ENCODE results near the gene WWOX.

Gene WWOX

DNA sequence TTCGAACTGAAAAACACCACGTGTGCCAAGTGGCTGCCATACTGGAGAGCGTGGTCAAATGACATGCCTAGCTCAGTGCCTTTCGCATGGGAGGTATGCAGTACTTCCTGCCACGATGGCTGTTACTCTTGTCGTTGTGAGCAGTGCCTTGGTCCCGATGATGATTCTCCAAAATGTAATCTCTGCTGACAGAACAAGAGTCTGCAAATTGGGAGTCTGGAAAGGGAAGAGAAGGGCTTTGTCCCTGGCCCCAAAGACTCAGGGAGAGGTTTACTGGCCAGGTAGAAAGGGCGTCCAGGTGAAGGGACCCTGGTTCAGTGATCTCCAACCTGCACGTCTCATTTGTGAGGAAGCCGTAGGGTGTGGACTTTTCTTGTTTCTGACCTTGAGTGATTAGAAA lies 336.6 kb downstream of the WWOX start:
- H3K27ac ChIP-seq: no peak overlapping the region
- no peaks in the 10 kb centered on the region for H3K9me3 ChIP-seq (ENCODE audit: low read depth, low read length)
- H3K4me3 ChIP-seq: no peak overlapping the region
- H3K9ac ChIP-seq (ENCODE audit: insufficient read length): no peak overlapping the region
- H3K36me3 ChIP-seq (ENCODE audit: insufficient read depth, low read length): no peaks in the 10 kb centered on the region
- no peak for DNase-seq (ENCODE audit: low read depth, low spot score)
- TF ChIP-seq POLR2AphosphoS5 (IDR thresholded peaks at IDR 0.05; ENCODE audit: borderline replicate concordance, low read depth, low read length) (no peak), FOXP2 (optimal IDR thresholded peaks at IDR 0.05; ENCODE audit: control extremely low read depth, extremely low read length, insufficient read depth) (no peak), EZH2 (IDR thresholded peaks at IDR 0.05) (no peak)

DNA sequence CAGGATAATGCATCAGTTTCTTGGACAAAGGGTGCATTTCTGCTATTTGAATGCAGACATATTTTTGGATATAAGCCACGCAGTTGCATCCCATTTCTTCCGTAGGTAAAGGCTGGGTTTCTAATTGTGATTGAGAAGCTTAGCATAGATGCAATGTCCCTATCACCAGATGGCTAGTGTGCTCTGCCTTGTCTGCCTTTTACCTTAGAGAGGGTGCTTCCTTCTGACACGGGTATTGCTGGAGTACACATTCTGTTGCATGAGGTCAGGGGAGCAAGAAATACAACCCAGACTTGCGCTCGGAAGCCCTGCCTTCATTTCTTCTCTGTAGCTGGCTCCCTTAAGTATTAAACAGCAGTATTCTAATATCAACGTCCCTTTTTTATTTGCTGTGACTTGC lies 337.4 kb downstream of the WWOX start:
- Histone ChIP-seq H3K36me3 (ENCODE audit: insufficient read depth, low read length) (no peaks in the 10 kb centered on the region), H3K4me3 (no peak overlapping the region), H3K9ac (ENCODE audit: insufficient read length) (no peak overlapping the region), H3K9me3 (ENCODE audit: low read depth, low read length) (no peaks in the 10 kb centered on the region), H3K27ac (no peak overlapping the region)
- DNase-seq (ENCODE audit: low read depth, low spot score): no peak
- TF ChIP-seq FOXP2 (optimal IDR thresholded peaks at IDR 0.05; ENCODE audit: control extremely low read depth, extremely low read length, insufficient read depth) (no peak), POLR2AphosphoS5 (IDR thresholded peaks at IDR 0.05; ENCODE audit: borderline replicate concordance, low read depth, low read length) (no peak), EZH2 (IDR thresholded peaks at IDR 0.05) (no peak)

DNA sequence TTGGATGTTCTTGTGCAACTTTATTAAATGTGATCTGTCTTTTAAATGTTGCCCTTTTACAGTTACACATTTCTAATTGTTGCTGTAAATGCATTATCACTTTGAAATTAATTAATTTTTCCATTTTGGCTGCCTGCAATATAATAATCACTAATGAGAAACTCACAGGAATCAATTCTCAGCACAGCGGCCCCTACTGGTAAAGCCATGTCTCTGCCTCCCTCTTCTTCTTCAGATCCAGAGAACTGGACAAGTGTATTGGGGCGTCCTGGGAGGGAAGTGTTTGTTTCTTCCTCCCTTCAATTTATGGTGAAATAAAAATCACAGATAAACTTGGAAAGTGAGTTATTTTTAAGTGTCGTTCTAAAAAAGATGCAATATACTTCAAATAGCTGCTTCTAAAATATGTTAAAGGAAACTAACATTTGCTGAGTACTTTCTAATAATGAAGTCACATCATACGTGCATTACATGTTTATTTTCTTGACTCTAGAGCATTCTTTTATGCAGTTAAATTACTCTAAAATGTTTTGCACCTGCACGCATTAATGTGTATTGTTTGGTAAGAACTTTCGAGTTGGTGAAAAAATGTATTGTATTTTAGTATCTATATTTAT lies 338.0 kb downstream of the WWOX start:
- no peak for DNase-seq (ENCODE audit: low read depth, low spot score)
- no peak overlapping the region for H3K9ac ChIP-seq (ENCODE audit: insufficient read length)
- H3K27ac ChIP-seq: no peak overlapping the region
- H3K36me3 ChIP-seq (ENCODE audit: insufficient read depth, low read length): no peaks in the 10 kb centered on the region
- TF ChIP-seq POLR2AphosphoS5 (IDR thresholded peaks at IDR 0.05; ENCODE audit: borderline replicate concordance, low read depth, low read length) (no peak), FOXP2 (optimal IDR thresholded peaks at IDR 0.05; ENCODE audit: control extremely low read depth, extremely low read length, insufficient read depth) (no peak), EZH2 (IDR thresholded peaks at IDR 0.05) (no peak)
- no peak overlapping the region for H3K4me3 ChIP-seq
- no peaks in the 10 kb centered on the region for H3K9me3 ChIP-seq (ENCODE audit: low read depth, low read length)

DNA sequence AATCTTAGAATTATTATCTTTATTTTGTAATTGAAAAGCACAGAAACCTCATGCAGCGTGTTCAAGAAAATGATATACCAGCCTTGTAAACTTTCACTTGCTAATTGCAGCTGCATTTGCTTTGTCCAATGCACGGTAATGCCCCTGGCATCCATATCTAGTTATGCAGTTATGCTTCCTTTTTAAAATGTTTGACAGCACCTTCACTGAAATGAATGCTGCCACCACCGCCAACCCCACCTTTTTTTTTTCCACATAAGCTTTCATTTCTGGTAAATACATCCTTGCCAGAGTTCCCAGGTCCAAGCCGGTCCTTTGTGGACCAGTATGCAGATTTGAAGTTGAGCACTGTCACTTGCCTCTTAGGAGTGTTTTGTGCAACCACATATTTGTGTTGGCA lies 338.8 kb downstream of the WWOX start:
- DNase-seq (ENCODE audit: low read depth, low spot score): no peak
- Histone ChIP-seq H3K36me3 (ENCODE audit: insufficient read depth, low read length) (no peaks in the 10 kb centered on the region), H3K9me3 (ENCODE audit: low read depth, low read length) (no peaks in the 10 kb centered on the region), H3K4me3 (no peak overlapping the region), H3K9ac (ENCODE audit: insufficient read length) (no peak overlapping the region), H3K27ac (no peak overlapping the region)
- TF ChIP-seq EZH2 (IDR thresholded peaks at IDR 0.05) (no peak), POLR2AphosphoS5 (IDR thresholded peaks at IDR 0.05; ENCODE audit: borderline replicate concordance, low read depth, low read length) (no peak), FOXP2 (optimal IDR thresholded peaks at IDR 0.05; ENCODE audit: control extremely low read depth, extremely low read length, insufficient read depth) (no peak)

DNA sequence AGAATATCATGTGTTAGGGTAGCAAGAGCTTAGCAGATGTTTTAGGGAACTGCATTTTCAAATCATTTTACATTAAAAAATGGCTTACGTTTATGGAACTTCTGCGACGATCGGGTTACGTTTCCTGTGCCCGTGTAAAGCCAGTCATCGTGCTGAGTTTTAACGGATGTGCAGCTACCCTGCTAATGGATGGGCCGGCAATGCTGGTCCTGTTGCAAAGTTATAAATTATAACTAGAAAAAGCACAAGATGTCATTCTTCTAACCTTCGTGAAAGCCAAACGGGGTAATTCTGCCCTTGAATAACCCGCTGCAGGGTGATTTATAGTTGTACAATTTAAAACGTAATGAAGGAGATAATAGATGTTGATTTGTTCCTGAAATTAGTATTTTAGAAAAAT lies 339.2 kb downstream of the WWOX start:
- Histone ChIP-seq H3K27ac (no peak overlapping the region), H3K36me3 (ENCODE audit: insufficient read depth, low read length) (no peaks in the 10 kb centered on the region), H3K4me3 (no peak overlapping the region), H3K9ac (ENCODE audit: insufficient read length) (no peak overlapping the region), H3K9me3 (ENCODE audit: low read depth, low read length) (no peaks in the 10 kb centered on the region)
- no peak for TF ChIP-seq FOXP2 (optimal IDR thresholded peaks at IDR 0.05; ENCODE audit: control extremely low read depth, extremely low read length, insufficient read depth)
- TF ChIP-seq POLR2AphosphoS5 (IDR thresholded peaks at IDR 0.05; ENCODE audit: borderline replicate concordance, low read depth, low read length): no peak
- no peak for TF ChIP-seq EZH2 (IDR thresholded peaks at IDR 0.05)
- DNase-seq (ENCODE audit: low read depth, low spot score): no peak

DNA sequence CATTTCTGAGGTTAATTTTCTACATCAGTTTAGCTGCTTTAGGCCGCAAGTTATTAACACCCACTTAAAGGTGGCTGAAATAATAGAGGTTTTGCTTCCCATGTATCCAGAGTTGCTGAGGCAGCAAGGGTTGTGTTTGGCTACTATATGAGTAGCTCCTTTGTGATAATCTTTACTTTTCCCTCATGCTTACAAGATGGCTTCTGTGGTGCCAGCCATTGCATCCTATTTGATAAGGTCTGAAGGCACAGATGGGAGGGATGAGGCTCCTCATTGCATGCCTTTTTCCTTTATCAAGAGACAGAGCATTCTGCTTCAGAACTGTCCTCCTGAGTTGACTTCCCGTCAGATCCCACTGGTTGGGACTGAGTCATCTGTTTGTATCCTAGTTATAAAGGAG lies 340.2 kb downstream of the WWOX start:
- H3K27ac ChIP-seq: no peak overlapping the region
- no peaks in the 10 kb centered on the region for H3K9me3 ChIP-seq (ENCODE audit: low read depth, low read length)
- H3K9ac ChIP-seq (ENCODE audit: insufficient read length): no peak overlapping the region
- no peak for DNase-seq (ENCODE audit: low read depth, low spot score)
- no peaks in the 10 kb centered on the region for H3K36me3 ChIP-seq (ENCODE audit: insufficient read depth, low read length)
- no peak overlapping the region for H3K4me3 ChIP-seq
- TF ChIP-seq FOXP2 (optimal IDR thresholded peaks at IDR 0.05; ENCODE audit: control extremely low read depth, extremely low read length, insufficient read depth): no peak
- no peak for TF ChIP-seq EZH2 (IDR thresholded peaks at IDR 0.05)
- no peak for TF ChIP-seq POLR2AphosphoS5 (IDR thresholded peaks at IDR 0.05; ENCODE audit: borderline replicate concordance, low read depth, low read length)

DNA sequence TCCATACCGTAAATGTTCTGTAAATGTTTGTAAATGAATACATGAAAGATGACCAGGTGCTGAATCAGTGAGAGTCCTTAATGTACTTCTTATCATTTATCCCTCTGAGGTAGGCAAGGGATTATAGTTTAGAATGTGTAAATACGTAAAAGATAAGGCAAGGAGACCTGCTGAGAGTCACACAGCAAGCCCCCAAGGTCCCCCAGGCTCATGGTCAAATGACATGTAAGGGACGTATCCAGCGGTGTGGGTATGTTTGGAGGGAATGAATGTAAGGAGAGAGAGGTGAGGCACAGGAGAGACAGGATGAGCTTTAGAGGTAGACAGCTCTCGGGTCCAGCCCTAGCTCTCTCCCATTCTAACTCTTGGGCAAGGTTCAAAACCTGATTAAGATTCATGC lies 341.8 kb downstream of the WWOX start:
- Histone ChIP-seq H3K9ac (ENCODE audit: insufficient read length) (no peak overlapping the region), H3K36me3 (ENCODE audit: insufficient read depth, low read length) (no peaks in the 10 kb centered on the region), H3K9me3 (ENCODE audit: low read depth, low read length) (no peaks in the 10 kb centered on the region), H3K27ac (no peak overlapping the region), H3K4me3 (no peak overlapping the region)
- TF ChIP-seq FOXP2 (optimal IDR thresholded peaks at IDR 0.05; ENCODE audit: control extremely low read depth, extremely low read length, insufficient read depth): no peak
- no peak for TF ChIP-seq EZH2 (IDR thresholded peaks at IDR 0.05)
- TF ChIP-seq POLR2AphosphoS5 (IDR thresholded peaks at IDR 0.05; ENCODE audit: borderline replicate concordance, low read depth, low read length): no peak
- no peak for DNase-seq (ENCODE audit: low read depth, low spot score)

DNA sequence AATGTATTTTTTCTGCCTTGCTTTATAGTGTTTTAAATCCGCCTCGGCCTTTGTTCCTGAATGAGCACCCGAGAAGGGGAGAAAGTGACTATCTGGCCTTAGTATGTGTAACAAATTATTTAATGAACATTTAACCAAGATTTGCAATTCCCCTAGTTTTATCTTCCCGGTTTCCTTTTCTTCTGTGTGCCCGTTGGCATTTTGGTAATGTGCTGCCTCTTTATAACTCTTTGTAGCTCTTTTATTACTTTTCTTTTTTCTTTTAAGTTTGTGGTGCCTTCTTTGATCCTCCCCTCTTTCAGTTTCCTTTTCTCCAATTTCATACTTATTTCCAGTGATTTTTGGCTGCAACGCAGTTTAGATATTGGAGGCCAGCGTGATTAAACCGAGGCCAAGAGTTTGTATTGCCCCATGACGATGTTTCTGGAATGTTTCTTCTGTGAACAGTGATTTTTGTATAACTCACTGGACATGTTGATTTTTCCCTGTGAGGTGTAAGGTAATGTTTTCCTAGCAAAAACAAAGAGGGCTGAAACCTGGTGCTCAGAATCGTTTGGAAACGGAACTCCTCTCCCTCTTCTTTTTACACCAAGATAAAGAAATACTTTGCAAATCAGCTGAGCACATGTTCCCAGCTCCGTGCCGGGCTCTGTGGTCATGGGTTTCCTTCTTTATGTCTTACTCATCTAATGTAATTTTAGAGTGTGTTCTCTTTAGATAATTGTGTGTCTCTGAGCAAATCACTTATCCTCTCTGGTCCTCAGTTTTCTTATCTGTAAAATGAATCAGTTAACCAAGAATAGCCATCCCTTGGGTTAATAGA lies 344.3 kb downstream of the WWOX start:
- no peaks in the 10 kb centered on the region for H3K36me3 ChIP-seq (ENCODE audit: insufficient read depth, low read length)
- no peak for TF ChIP-seq EZH2 (IDR thresholded peaks at IDR 0.05)
- TF ChIP-seq FOXP2 (optimal IDR thresholded peaks at IDR 0.05; ENCODE audit: control extremely low read depth, extremely low read length, insufficient read depth): no peak
- TF ChIP-seq POLR2AphosphoS5 (IDR thresholded peaks at IDR 0.05; ENCODE audit: borderline replicate concordance, low read depth, low read length): no peak
- no peaks in the 10 kb centered on the region for H3K9me3 ChIP-seq (ENCODE audit: low read depth, low read length)
- DNase-seq (ENCODE audit: low read depth, low spot score): no peak
- no peak overlapping the region for H3K27ac ChIP-seq
- no peak overlapping the region for H3K4me3 ChIP-seq
- no peak overlapping the region for H3K9ac ChIP-seq (ENCODE audit: insufficient read length)

Measured in SK-N-MC (cell line).